Measurements from ENCODE around the gene RCN1.
A peak's percentile ranks its signal among the peaks of the same experiment; 100 is the strongest.
"Not testable (repeated sequence)": the region's sequence is repeated elsewhere in the genome, so short reads cannot be mapped to it uniquely, and the experiment has no call there.

RCN1 gene

DNA sequence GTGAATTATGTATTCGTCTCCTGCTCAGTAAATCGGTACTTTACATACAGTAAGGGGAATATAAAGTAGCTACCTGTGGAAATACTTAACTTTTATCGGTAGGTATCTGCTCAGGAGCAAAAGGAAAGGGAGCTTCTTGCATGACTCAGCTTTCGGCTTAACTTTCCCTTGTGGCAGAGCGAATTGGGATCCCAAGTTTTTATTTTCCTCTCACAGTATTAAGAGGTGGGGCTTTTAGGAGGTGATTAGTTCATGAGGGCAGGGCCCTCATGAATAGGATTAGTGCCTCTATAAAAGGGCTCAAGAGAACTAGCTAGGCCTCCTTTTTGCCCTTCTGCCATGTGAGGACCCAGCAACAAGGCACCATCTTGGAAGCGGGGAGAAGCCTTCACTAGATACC lies 18.7 kb downstream of the RCN1 start:
- DNase-seq = no peak

DNA sequence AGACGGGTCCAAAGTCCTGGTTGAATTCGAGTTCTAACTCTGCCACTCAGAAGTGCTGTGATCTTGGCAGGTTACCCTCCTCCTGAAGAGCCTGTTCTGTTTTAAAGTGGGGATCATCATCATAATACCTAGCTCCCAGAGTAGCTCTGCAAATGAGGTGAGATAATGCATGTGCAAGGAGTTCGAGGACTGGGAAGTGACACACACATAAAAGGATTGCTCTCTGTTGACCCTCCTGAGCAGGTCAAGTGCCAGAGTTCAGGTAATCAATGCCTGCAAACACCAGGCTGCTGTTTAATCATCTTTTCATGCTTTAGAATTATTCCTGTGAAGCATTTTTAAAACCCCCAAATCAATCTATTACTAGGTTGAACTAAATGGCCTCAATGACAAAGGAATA lies 19.9 kb downstream of the RCN1 start:
- no peak for DNase-seq

GRCh38 chr11:32113200-32113919 lies 22.5 kb downstream of the RCN1 start:
- no peak for DNase-seq

GRCh38 chr11:32113920-32114203 lies 23.0 kb downstream of the RCN1 start:
- DNase-seq = no peak

- no peak for DNase-seq
These were observed 24.6 kb downstream of the RCN1 start for GRCh38 chr11:32115446-32115845.

DNA sequence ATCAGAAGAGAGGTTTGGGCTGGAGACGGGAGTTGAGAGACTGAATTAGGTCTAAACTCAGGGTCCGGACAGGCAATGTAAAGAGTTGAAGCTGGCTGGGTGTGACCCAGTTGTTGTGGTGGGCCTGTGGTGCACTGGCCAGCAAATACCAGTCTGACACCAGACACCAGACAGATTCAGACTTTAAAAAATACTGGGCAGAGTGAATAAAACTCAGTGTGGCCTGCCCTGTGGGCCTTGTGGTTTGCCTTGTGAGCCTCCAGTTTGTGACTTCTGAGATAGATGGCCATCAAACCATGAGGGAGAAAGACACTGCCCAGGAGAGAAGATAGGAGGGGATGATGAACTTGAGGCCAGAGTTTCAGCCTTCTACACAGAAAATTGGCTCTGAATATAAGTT lies 25.8 kb downstream of the RCN1 start:
- DNase-seq = no peak

GRCh38 chr11:32118025-32118974 lies 27.4 kb downstream of the RCN1 start:
- peak in 10 of 56 donors; percentile 4 to 54 (median 38) for DNase-seq

- DNase-seq = not testable (repeated sequence)
These were observed 28.3 kb downstream of the RCN1 start for GRCh38 chr11:32119139-32119538.

- no peak for DNase-seq
These were observed 30.1 kb downstream of the RCN1 start for GRCh38 chr11:32121012-32121411.

GRCh38 chr11:32122200-32122599 lies 31.3 kb downstream of the RCN1 start:
- no peak for DNase-seq

GRCh38 chr11:32131321-32131720 lies 40.4 kb downstream of the RCN1 start:
- no peak for DNase-seq

DNA sequence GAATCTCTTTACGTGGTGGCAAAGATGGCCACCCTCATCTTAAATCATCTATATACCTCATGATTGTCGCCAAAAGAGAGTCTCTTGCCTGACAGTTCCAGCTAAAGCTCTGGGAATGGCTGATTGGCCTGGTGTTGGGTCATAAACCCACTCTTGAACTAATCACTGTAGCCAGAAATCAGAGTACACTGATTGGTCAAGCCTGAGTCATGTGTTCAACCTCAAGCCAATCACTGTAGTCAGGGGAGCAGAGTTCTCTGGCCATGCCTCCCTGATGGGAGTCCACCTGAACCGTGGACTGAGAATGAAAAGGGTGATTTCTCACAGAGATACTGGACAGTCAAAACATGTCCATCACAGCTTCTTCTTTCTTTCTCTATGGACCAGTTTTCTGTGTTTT lies 45.8 kb downstream of the RCN1 start:
- DNase-seq = no peak

- no peak for DNase-seq
These were observed 46.4 kb downstream of the RCN1 start for GRCh38 chr11:32137263-32137662.

- no peak for DNase-seq
These were observed 47.0 kb downstream of the RCN1 start for GRCh38 chr11:32137869-32138268.

- DNase-seq = no peak
These were observed 48.0 kb downstream of the RCN1 start for GRCh38 chr11:32138902-32139301.

DNA sequence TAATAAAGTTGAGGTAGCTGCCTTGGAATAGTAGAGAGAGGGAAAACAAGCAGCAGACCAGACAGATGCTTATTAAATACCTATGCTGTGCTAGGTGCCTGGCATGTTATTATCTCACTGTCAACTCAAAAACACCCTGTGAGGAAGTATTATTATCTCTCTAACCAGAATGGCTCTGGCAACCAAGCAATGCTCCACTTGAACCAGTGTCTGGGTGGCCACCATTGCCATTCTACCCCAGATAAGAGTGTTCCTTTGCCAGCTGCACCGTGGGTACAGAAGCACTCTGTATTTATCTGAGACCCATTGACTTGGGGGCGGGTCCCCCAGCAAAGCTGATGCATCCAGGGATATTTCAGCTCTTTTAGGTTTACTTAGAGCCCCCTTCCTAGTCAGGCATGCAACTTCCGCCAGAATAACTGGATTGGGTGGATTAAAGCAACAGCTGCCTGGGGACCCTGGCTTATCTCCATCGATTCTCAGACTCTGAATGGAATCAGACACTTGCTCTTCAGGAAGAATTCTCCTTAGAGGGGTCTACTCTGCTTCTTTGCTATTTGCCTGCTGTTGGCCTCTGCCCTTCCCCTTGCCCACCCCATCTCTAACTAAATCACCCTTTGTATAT lies 49.1 kb downstream of the RCN1 start:
- no peak for DNase-seq

DNA sequence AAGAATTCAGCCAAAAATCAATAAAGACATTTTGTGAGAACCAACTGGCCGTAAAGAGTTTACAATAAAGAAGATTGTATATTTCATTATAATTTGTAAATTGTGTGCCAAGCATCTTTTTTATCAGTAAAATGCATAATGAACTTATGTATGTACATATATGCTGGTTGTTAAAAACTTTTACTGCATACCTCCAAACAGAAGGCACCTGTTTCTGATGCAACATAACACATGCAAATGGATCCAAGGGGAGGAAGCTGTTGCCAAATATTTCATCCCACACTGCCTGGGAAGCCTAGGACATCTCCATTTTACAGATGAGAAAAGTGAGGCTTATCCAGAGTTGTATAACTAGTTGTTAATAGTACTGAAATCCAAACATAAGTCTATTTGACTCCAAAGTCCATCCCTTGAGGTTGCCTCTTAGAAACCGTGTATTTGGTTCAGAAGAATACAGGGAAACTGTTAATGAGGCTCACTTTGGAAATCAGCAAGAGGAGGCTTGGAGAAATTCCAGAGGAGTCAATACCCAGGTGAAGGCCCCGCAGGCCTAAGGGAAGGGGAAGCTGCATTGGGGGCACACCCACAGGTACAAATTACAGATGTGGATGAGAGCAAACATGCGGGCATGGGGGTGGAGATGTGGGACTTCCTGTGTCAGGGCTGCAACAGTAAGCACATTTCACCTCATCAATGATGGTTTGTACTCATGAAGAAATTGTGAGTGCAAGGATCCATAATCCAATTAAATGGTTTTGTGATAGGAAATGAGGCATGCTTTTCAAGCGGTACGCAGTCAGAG lies 51.1 kb downstream of the RCN1 start:
- no peak for DNase-seq

DNA sequence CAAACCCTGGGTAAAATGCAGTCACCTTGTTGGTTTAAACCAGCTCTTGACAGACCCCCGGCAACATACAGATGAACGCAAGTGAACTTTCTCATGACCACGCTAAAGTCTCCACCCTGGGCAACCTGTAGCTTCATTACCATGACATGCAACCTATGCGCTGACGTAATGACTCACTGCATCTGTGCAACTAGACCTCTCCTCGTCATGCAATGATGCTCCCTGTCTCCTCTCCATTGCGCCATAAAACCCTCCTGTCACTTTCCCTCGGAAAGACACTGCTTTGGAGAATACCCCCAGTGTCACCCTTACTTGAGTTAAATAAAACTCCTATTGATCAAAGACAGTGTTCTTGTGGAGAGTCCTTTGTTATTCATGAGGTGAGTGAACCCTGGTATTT lies 52.5 kb downstream of the RCN1 start:
- no peak for DNase-seq

- no peak for DNase-seq
These were observed 54.4 kb downstream of the RCN1 start for GRCh38 chr11:32145282-32145681.

- DNase-seq = no peak
These were observed 58.0 kb downstream of the RCN1 start for GRCh38 chr11:32148895-32149294.

DNA sequence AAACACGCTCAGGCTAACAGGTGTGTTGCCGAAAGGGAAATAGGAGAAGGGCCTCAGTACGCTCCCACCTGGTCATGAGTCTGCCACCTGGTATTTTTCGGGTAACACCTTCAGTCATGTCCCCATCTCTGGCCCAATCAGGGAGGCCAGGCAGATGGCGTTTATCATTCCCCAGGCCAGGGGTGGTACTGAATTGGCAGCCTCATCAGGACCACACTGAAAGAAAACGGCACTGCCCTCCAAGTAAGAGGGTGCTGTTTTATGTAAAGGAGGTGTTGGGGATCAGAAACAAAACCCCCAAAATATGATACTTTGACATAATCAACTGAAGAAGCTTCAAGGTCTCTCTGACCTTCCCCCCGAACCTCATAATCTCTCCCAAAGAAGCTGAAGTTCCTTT lies 58.9 kb downstream of the RCN1 start:
- DNase-seq = no peak

DNA sequence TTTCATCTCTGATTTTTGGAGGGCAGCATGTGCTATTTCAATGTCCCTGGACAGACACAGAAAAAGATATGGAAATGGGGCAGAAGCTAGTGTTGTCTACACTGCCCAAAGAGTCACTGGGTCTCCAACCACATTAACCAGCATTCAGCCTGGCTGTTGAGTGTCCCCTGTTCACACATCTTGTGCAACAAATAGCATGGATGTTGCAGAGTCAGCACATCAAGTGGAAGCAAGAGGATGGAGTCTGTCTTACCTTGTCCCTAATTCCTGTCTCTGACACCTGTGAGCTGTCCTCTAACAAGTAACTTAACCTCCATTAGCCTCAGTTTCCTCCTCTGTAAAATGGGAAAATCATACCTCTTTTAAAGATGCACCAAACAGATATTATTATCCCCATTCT lies 60.2 kb downstream of the RCN1 start:
- DNase-seq = no peak
